GM23338 (cell line): ENCODE results near the gene RHBDL3. TPM values are rescaled to one million over a fixed set of nuclear protein-coding genes. Genes with fewer than 3 reads are reported as not detected.

Experiments
- ATAC-seq: fragments of 200-7000 bp; cut with Tn5 transposase; 3 replicates; pipeline ENCODE4 v1.9.1; 2020
- DNase-seq: peaks from one replicate; pipeline ENCODE4 v3.0.0-alpha.2; 2015; ENCODE audit warnings: low spot score
- H2AFZ ChIP-seq: fragments of 200-600 bp; sonication (generic); 2 replicates; pipeline ENCODE4 v1.8.0; 2016; ENCODE audit warnings: antibody characterized with exemption, mild to moderate bottlenecking, moderate library complexity
- H3F3A ChIP-seq: fragments of 200-600 bp; sonication (generic); replicated peaks from 2 replicates; pipeline ENCODE4 v1.8.0; 2017; ENCODE audit warnings: antibody characterized with exemption, mixed run types, low read depth
- H3K27ac ChIP-seq: fragments of 200-600 bp; sonication (generic); 2 replicates; pipeline ENCODE4 v1.6.1; 2016; ENCODE audit warnings: low read depth
- H3K27me3 ChIP-seq: fragments of 200-600 bp; sonication (generic); 2 replicates; pipeline ENCODE4 v1.8.0; 2016; ENCODE audit warnings: mild to moderate bottlenecking, mixed run types, moderate library complexity; ENCODE audit not compliant: insufficient read depth
- H3K36me3 ChIP-seq: fragments of 200-600 bp; sonication (generic); 2 replicates; pipeline ENCODE4 v1.8.0; 2016; ENCODE audit warnings: mild to moderate bottlenecking; ENCODE audit not compliant: insufficient read depth
- H3K4me1 ChIP-seq: fragments of 200-600 bp; sonication (generic); 2 replicates; pipeline ENCODE4 v1.8.0; 2016; ENCODE audit warnings: mild to moderate bottlenecking, moderate library complexity; ENCODE audit not compliant: insufficient read depth
- H3K4me2 ChIP-seq: fragments of 200-600 bp; sonication (generic); 2 replicates; pipeline ENCODE4 v1.7.1; 2017; ENCODE audit warnings: mixed run types
- H3K4me3 ChIP-seq: fragments of 200-600 bp; sonication (generic); 2 replicates; pipeline ENCODE4 v1.6.1; 2016; ENCODE audit warnings: mixed run types
- H3K79me2 ChIP-seq: fragments of 200-600 bp; sonication (generic); replicated peaks from 2 replicates; pipeline ENCODE4 v1.8.0; 2017; ENCODE audit warnings: mild to moderate bottlenecking; ENCODE audit not compliant: insufficient read depth
- H3K9me2 ChIP-seq: fragments of 200-600 bp; sonication (generic); 2 replicates; pipeline ENCODE4 v1.8.0; 2017; ENCODE audit not compliant: insufficient read depth
- H4K20me1 ChIP-seq: fragments of 200-600 bp; sonication (generic); replicated peaks from 2 replicates; pipeline ENCODE4 v1.8.0; 2017; ENCODE audit warnings: mild to moderate bottlenecking; ENCODE audit not compliant: insufficient read depth
- H3K27ac Mint-ChIP-seq: 2 replicates; pipeline ENCODE4 v1.8.0; 2020; ENCODE audit warnings: inconsistent platforms, mild to moderate bottlenecking, moderate library complexity, mixed read lengths
- H3K27me3 Mint-ChIP-seq: 3 replicates; pipeline ENCODE4 v1.8.0; 2022; ENCODE audit warnings: low read depth, mild to moderate bottlenecking, moderate library complexity, mixed read lengths, inconsistent platforms; ENCODE audit not compliant: insufficient read depth, poor library complexity
- H3K36me3 Mint-ChIP-seq: 3 replicates; pipeline ENCODE4 v1.8.0; 2021; ENCODE audit warnings: low read depth, mild to moderate bottlenecking, inconsistent platforms, moderate library complexity, mixed read lengths
- H3K4me1 Mint-ChIP-seq: 3 replicates; pipeline ENCODE4 v1.8.0; 2020; ENCODE audit warnings: mild to moderate bottlenecking, inconsistent platforms, mixed read lengths
- H3K4me3 Mint-ChIP-seq: 3 replicates; pipeline ENCODE4 v1.8.0; 2021; ENCODE audit warnings: moderate library complexity, mild to moderate bottlenecking, inconsistent platforms, mixed read lengths
- H3K9me3 Mint-ChIP-seq: 3 replicates; pipeline ENCODE4 v1.8.0; 2020; ENCODE audit warnings: moderate library complexity, mild to moderate bottlenecking, inconsistent platforms, mixed read lengths
- EZH2phosphoT487 ChIP-seq: fragments of 200-600 bp; sonication (generic); IDR thresholded peaks from one replicate; pipeline ENCODE4 v1.8.1; 2018; ENCODE audit warnings: antibody characterized with exemption; ENCODE audit not compliant: unreplicated experiment
- JUNB ChIP-seq: IDR thresholded peaks from one replicate; pipeline ENCODE4 v1.6.1; 2016; ENCODE audit warnings: antibody characterized with exemption; ENCODE audit not compliant: unreplicated experiment
- NANOG ChIP-seq: IDR thresholded peaks from 2 replicates; pipeline ENCODE4 v1.6.1; 2016; ENCODE audit warnings: antibody characterized with exemption, borderline replicate concordance
- ZNF114 ChIP-seq: fragments of 250-450 bp; sonication (Bioruptor Pico); IDR thresholded peaks from 2 replicates; pipeline ENCODE4 v1.5.0; 2020; ENCODE audit warnings: mild to moderate bottlenecking, moderate library complexity
- ZNF331 ChIP-seq: fragments of 250-450 bp; sonication (Bioruptor Pico); IDR thresholded peaks from 2 replicates; pipeline ENCODE4 v1.5.0; 2020; ENCODE audit warnings: low read depth, mild to moderate bottlenecking, moderate library complexity
- ZNF462 ChIP-seq: fragments of 250-450 bp; sonication (Bioruptor Pico); IDR thresholded peaks from 2 replicates; pipeline ENCODE4 v1.5.0; 2020; ENCODE audit warnings: mild to moderate bottlenecking, moderate library complexity
- polyA plus RNA-seq: library from polyadenylated mRNA; unstranded; fragments of >200 nt; fragmentation: Nextera tagmentation; extraction: Ambion mirVana; gene quantifications from 2 replicates; pipeline ENCODE4 v1.2.1, GENCODE V29; 2016
- total RNA-seq: library from RNA; depleted of rRNA; stranded (reverse); fragments of >200 nt; shearing (Covaris generic); gene quantifications from 2 replicates; pipeline ENCODE4 v1.2.3, GENCODE V29; 2014
- TF ChIP-seq, protein P1 (sequence below), 2 experiments: fragments of 200-600 bp in 1 of 2; sonication (generic) in 1 of 2; conservative IDR thresholded peaks; 2 replicates each; pipeline versions ENCODE4 v1.5.1 to v1.6.1; 2016 to 2017; ENCODE audit warnings: antibody characterized with exemption in 2 of 2, low read depth in 2 of 2, mild to moderate bottlenecking in 2 of 2, moderate library complexity in 1 of 2

RHBDL3 gene
- total and polyA plus RNA-seq, 2 experiments from 2014 or later, result 2.3 to 8.1 TPM

DNA sequence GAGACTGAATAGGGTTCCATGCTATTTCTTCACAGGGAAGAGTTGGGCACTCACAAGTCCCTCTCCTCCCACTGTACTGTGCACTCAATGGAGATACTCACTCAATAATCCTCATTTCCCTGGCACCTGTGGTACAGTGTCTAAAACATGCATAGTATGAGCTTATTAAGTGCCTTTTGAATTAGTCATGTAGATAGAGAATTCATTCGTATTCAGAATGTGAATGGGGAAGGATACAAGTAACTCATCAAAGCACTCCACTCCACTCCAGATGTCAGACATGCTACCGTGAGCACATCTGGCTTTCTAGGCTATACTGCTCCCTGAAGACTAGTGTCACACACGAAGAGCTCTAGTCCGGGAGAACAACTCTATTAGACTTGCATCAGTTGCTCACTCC, 70.1 kb downstream of the RHBDL3 start (continued):
- TF ChIP-seq ZNF462 (CRISPR knock-in tag) (no peak), ZNF331 (no peak), JUNB (no peak), ZNF114 (CRISPR knock-in tag) (no peak), EZH2phosphoT487 (no peak)
- TF ChIP-seq, protein P1, sequence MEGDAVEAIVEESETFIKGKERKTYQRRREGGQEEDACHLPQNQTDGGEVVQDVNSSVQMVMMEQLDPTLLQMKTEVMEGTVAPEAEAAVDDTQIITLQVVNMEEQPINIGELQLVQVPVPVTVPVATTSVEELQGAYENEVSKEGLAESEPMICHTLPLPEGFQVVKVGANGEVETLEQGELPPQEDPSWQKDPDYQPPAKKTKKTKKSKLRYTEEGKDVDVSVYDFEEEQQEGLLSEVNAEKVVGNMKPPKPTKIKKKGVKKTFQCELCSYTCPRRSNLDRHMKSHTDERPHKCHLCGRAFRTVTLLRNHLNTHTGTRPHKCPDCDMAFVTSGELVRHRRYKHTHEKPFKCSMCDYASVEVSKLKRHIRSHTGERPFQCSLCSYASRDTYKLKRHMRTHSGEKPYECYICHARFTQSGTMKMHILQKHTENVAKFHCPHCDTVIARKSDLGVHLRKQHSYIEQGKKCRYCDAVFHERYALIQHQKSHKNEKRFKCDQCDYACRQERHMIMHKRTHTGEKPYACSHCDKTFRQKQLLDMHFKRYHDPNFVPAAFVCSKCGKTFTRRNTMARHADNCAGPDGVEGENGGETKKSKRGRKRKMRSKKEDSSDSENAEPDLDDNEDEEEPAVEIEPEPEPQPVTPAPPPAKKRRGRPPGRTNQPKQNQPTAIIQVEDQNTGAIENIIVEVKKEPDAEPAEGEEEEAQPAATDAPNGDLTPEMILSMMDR (conservative IDR thresholded peaks at IDR 0.05; ENCODE audit: low read depth in 2 of 2), result no peak

DNA sequence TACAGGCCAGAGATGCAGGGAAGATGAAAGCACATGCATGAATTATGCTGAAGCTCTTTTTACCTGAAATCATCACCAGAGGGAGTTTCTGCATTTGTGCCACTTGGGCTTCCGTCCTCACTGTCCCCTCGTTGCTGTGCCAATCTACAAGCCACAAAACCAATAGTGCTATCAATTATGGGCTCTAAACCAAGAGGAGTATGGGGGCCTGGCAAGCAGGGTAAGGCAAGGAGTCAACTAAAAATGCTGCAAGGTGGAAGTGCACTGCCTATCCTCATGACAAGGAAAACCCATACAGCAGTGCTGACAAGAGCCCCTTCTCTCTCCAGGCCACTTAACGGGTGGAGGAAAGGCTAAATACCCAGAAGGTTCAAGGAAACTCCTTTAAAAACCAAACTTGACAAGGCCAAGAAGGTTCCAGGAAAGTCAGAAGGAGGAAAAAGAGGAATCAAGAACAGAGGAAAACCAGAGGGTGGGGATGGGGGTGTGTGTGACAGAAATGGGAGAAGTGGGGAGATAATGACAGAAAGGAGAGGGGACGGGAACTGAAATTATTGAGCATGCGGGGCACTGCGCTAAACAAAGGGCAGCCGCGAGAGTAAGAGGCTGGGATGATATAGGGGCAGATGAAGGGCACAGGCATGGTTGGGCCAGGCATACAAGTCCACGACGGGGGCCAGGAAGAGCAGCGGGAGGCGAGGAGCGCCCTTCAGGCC, 75.7 kb downstream of the RHBDL3 start:
- H3F3A ChIP-seq, result peaks cover 25% of the 10 kb centered on the region
- H4K20me1 ChIP-seq, result no peaks in the 10 kb centered on the region; the same call in 1 of the 2 replicates
- H3K27ac ChIP-seq, result peak overlapping the region; percentile 80; the same call in 1 of the 2 replicates
- Mint-ChIP-seq H3K27ac (peak overlapping the region; percentile 77), H3K4me3 (peak overlapping the region; percentile 95), H3K9me3 (no peaks in the 10 kb centered on the region), H3K36me3 (peaks cover 22% of the 10 kb centered on the region), H3K27me3 (peaks cover 7% of the 10 kb centered on the region), H3K4me1 (peaks cover 8% of the 10 kb centered on the region)
- H3K4me1 ChIP-seq, result peaks cover 6% of the 10 kb centered on the region
- H3K4me2 ChIP-seq, result peak overlapping the region; percentile 86
- no peaks in the 10 kb centered on the region for H3K9me2 ChIP-seq
- H3K36me3 ChIP-seq, result peaks cover 9% of the 10 kb centered on the region
- ATAC-seq, result no peak
- H2AFZ ChIP-seq, result peak overlapping the region; percentile 89
- no peak for DNase-seq
- peaks cover 10% of the 10 kb centered on the region; the same call in 1 of the 2 replicates for H3K79me2 ChIP-seq
- peak overlapping the region; percentile 91 for H3K4me3 ChIP-seq
- H3K27me3 ChIP-seq, result no peaks in the 10 kb centered on the region
- TF ChIP-seq ZNF462 (CRISPR knock-in tag), result no peak
- no peak for TF ChIP-seq ZNF114 (CRISPR knock-in tag)
- no peak for TF ChIP-seq NANOG
